Measurements from ENCODE around the gene AFF1.
A peak's percentile ranks its signal among the peaks of the same experiment; 100 is the strongest.

Gene AFF1

DNA sequence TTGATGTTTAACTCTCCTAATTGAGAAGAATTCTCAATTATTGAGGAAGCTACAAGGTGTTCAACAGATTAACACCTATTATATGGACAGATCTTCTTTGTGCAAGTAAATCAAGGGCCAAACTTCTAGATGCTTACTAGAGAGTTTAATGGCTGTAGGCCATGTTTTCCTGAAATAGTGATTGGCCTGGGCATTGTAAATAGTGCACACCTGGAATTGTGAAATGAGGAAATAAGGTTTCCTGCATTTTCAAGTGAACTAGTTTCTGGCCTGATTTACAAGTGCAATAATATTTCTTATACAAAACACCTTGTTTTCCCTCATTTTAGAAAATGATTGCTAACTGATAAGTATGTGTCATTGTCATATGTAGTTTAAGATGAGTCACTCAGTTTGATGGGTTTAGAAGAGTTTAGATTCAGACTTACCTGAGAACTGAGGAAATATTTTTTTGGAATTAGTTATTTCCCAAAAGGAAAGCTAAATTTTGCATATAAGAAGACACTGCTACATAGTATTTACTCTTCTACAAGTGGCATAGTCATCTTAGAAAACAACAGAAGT lies 21.2 kb downstream of the AFF1 start:
- Mint-ChIP-seq H3K27me3 (no peaks in the 10 kb centered on the region), H3K27ac (no peak overlapping the region), H3K36me3 (peaks cover 34% of the 10 kb centered on the region), H3K4me3 (no peak overlapping the region), H3K4me1 (peaks cover 6% of the 10 kb centered on the region), H3K9me3 (no peaks in the 10 kb centered on the region)
- CTCF ChIA-PET, result interaction anchor here (0.7 kb wide), 1 partner anchor 137 kb away, joined by 3 read pairs; no protein-coding TSS in a partner anchor
- DNase-seq, result no peak

DNA sequence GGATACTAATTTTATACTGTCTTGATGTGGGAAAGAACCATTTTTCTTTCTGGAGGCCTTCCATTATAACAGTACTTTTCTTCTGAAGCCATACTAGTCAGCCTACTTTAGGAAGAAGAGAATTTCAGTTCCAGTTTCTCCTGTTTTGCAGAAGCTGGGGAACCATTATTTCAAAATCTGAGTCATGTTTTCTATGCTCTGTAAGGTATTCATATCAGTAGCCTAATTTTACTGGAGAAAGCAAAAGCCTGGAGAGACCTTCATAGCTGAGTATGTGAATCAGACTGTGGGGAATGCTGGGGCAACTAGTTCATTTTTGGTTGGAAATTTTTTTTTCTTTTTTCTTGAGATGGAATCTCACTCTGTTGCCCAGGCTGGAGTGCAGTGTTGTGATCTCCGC lies 22.4 kb downstream of the AFF1 start:
- CTCF ChIA-PET, result no interaction called here
- Mint-ChIP-seq H3K36me3 (peaks cover 31% of the 10 kb centered on the region), H3K27me3 (no peaks in the 10 kb centered on the region), H3K9me3 (no peaks in the 10 kb centered on the region), H3K27ac (peak overlapping the region; percentile 5), H3K4me1 (peaks cover 14% of the 10 kb centered on the region), H3K4me3 (no peak overlapping the region)
- DNase-seq, result no peak

DNA sequence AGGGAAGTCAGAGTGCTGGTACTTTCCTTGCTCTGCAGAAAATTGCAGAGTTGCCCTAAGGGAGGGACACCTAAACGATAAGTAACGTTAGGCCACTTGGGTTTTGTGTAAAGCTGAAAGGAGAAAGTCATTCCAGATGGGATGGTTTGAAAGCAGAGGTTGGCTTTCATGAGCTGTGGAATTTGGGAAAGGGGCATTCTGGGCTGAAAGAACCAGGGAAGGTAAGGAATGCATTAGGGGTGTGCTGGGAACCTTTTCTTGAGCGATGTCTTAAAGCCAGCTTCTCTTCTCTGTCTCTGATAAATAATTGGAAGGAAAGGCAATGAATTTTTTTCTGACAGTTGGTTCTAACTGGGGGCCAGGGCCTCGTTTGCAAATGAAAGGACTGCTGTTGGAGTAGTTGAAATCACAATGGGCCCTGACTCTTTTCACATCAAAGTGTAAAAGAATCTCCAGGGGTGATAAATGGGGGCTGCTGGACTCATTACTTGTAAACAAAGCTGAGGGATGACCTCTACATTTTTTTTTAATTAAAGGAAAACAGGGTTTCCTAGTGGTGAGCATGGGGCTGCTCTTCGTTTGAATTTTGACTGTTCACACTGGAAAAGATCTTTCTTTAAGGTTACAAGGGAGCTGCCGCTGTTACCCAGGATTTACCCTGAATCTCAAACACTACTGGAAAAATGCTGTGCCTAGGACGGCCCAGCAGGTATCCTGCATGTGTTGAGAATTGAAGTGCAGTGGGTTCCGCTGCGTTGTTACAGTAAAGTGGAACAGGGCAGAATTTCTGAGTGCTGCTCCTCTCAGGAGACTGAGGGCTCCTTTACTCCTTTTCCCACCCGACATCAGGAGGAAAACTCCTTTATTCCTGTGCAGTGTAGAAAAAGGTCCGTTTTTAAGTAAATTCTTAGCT lies 25.0 kb downstream of the AFF1 start:
- peaks cover 31% of the 10 kb centered on the region for H3K36me3 Mint-ChIP-seq
- H3K27me3 Mint-ChIP-seq, result no peaks in the 10 kb centered on the region
- peaks cover 16% of the 10 kb centered on the region for H3K4me1 Mint-ChIP-seq
- no peak overlapping the region for H3K4me3 Mint-ChIP-seq
- no peak overlapping the region for H3K27ac Mint-ChIP-seq
- CTCF ChIA-PET, result interaction anchor here (1.3 to 1.6 kb wide), 4 partner anchors 22 to 49 kb away, joined by 4 to 7 read pairs (median 4); partner anchors contain the start of gene AFF1
- no peaks in the 10 kb centered on the region for H3K9me3 Mint-ChIP-seq
- no peak for DNase-seq

DNA sequence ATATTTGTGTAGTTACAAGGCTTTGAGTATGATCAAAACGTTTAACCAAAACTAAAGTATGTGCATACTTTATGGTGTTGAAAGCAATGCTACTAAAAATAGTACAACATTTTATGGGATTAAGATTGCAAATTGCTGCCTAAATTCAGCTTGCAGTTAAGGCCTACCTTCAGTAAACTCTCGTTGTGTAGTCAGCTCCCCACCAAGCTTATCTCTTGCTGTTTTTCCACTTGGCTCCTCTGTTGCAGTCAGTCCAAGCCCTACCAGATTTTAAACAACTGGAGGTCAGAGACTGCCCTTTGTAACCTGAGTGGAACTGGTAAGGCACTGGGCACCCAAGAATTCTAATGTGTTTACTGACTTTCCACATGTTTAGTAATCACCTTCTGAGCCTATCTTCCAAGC lies 25.7 kb downstream of the AFF1 start:
- no peak overlapping the region for H3K4me3 Mint-ChIP-seq

DNA sequence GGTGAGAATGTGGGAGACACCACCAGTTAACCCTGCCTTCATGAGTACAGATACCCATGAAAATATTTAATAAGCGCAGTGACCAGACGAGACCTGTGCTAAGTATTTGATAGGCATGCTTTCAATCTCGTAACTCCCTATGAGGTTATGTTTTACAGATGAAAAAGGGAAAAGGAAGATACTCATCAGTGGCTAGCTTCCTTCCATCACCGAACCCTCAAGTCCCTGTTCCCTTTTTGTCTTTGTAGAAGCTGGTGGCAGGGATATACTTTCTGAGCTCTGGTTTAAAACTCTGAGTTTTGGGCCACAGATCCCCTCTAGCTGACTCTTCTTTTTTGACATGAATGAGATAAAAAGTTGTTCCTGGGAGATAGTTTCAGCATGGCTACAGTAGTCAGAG lies 26.3 kb downstream of the AFF1 start:
- Mint-ChIP-seq H3K4me1 (peaks cover 16% of the 10 kb centered on the region), H3K27ac (no peak overlapping the region), H3K4me3 (no peak overlapping the region), H3K27me3 (no peaks in the 10 kb centered on the region), H3K9me3 (no peaks in the 10 kb centered on the region), H3K36me3 (peaks cover 24% of the 10 kb centered on the region)
- CTCF ChIA-PET, result interaction anchor here (1.3 to 1.6 kb wide), 5 partner anchors 23 to 48 kb away, joined by 3 to 7 read pairs (median 4); partner anchors contain the start of gene AFF1
- DNase-seq, result no peak

More for the DNA sequence above, 25.7 kb downstream of the AFF1 start:
- Mint-ChIP-seq H3K4me1 (peaks cover 16% of the 10 kb centered on the region), H3K27me3 (no peaks in the 10 kb centered on the region), H3K9me3 (no peaks in the 10 kb centered on the region), H3K36me3 (peaks cover 26% of the 10 kb centered on the region), H3K27ac (no peak overlapping the region)
- DNase-seq, result no peak
- CTCF ChIA-PET, result interaction anchor here (1.3 to 1.6 kb wide), 5 partner anchors 22 to 49 kb away, joined by 3 to 7 read pairs (median 4); partner anchors contain the start of gene AFF1

DNA sequence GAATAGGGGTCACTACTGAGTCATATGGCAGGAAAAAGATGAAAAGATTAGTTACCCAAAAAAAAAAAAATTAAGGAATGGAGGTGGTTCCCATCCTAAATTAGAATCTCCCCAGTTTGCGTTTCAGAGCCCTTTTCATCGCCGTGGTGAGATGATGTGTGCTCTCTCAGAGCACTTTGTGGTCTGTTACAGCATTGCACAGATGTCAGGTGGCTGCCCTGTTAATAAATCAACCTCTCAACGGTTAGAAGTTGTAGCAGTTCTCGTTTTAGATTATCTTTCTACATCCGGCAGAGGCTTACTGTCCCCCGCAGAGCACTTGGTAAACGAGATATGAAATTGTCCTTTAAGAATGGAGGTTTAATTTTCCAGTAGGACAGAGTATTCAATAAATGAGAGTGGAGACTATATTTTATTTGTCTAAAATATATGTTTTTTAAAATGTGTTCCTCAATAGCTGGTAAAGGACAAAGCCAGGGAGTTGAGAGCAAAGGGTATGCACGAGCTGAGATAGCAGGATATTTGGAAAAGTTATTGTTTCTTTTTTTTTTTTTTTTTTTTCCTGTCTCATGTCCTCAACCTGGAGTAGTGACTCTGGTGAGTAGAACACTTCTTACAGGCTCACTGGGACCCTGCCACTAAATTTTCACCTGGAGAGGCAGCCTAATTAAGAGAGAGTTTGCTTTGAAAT lies 26.9 kb downstream of the AFF1 start:
- peak; percentile 21 for DNase-seq
- Mint-ChIP-seq H3K9me3 (no peaks in the 10 kb centered on the region), H3K36me3 (peaks cover 20% of the 10 kb centered on the region), H3K4me3 (no peak overlapping the region), H3K27me3 (no peaks in the 10 kb centered on the region), H3K4me1 (peaks cover 16% of the 10 kb centered on the region), H3K27ac (no peak overlapping the region)
- CTCF ChIA-PET, result interaction anchor here (1.4 to 1.6 kb wide), 3 partner anchors 26 to 48 kb away, joined by 3 to 7 read pairs (median 4); partner anchors contain the start of gene AFF1

DNA sequence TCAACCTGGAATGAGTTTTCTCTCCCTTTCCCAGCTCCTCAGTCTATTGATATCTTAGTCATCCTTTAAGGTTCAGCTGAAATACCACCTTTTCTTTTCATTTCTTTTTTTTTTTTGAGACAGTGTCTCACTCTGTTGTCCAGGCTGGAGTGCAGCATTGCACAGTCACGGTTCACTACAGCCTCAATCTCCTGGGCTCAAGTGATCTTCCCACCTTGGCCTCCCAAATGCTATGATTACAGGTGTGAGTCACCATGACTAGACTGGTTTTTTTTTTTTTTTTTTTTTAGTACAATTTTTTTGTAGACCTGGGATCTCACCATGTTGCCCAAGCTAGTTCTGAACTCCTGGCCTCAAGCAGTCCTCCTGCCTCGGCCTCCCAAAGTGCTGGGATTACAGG lies 28.9 kb downstream of the AFF1 start:
- H3K27ac Mint-ChIP-seq, result no peak overlapping the region
- peaks cover 13% of the 10 kb centered on the region for H3K4me1 Mint-ChIP-seq
- peaks cover 15% of the 10 kb centered on the region for H3K36me3 Mint-ChIP-seq
- H3K27me3 Mint-ChIP-seq, result no peaks in the 10 kb centered on the region
- CTCF ChIA-PET, result interaction anchor here (1.1 kb wide), 1 partner anchor 41 kb away, joined by 4 read pairs; no protein-coding TSS in a partner anchor
- no peak for DNase-seq
- H3K4me3 Mint-ChIP-seq, result no peak overlapping the region
- H3K9me3 Mint-ChIP-seq, result no peaks in the 10 kb centered on the region

DNA sequence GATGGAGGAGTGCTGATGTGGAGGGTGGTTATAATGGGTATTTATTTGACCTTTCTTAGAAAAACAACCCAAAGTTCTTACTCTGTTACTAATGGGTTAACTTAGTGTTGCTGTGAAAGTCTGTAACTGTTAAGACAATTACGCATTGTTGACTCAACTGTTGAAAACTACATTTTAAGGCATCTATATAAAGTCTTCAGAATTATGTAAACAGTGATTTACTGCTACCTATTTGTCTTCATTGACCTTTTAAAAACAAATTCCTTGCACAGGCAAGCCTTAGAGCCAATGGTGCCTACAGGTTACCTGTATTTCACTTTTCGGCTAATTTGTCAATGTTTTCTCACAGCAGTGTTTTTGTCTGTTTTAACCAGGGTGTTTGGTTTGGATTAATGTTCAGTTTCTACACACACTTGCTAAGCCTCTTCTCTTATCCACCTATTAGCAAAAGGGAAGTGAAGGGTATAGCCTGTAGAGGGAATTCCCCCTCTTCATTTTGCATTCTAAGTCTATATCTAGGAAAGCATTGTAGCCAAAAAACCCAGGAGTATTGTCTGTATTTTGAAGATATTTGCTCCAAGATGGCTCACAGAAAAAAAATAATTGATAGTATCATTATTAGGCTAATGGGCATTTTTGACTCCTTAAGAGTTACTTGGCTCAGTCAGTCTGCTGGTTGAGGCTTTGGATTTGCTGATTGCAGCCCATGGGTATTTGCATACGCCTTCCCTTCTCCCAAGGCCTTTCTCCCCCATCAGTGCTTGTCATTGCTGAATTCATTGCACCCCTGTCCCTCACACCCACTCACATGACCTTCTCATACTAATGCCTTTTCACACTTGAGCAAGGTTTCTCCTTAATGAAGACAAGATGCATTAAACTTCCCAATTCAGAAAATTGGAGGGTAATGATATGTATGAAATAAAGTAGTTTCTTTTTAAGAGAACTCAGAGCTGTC lies 30.5 kb downstream of the AFF1 start:
- H3K9me3 Mint-ChIP-seq, result no peaks in the 10 kb centered on the region

DNA sequence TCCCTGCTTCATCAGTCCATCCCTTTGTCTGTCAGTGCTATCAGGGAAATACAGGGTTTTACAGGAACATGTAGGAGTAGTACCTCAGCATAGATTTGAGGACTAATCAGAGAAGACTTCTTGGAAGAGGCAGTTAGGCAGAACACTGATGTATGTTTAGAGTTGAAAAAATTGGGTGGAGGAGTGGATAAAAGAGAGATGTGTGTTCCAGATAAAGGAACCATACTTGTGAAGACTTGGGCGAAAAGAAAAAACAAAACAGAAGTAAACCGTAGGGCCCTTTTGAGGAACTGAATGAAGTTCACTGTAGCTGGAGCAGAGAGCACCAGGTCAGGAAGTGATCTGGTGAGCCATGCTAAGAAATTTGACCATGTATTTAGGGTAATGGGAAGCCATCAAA lies 32.3 kb downstream of the AFF1 start:
- Mint-ChIP-seq H3K9me3 (no peaks in the 10 kb centered on the region), H3K4me1 (peaks cover 2% of the 10 kb centered on the region), H3K27ac (no peak overlapping the region), H3K4me3 (no peak overlapping the region), H3K27me3 (no peaks in the 10 kb centered on the region), H3K36me3 (peaks cover 3% of the 10 kb centered on the region)
- CTCF ChIA-PET, result no interaction called here
- DNase-seq, result no peak

More for the DNA sequence above, 30.5 kb downstream of the AFF1 start:
- H3K4me3 Mint-ChIP-seq, result no peak overlapping the region
- H3K4me1 Mint-ChIP-seq, result peaks cover 13% of the 10 kb centered on the region
- CTCF ChIA-PET, result no interaction called here
- H3K36me3 Mint-ChIP-seq, result peaks cover 6% of the 10 kb centered on the region
- no peak for DNase-seq
- no peak overlapping the region for H3K27ac Mint-ChIP-seq
- H3K27me3 Mint-ChIP-seq, result no peaks in the 10 kb centered on the region

DNA sequence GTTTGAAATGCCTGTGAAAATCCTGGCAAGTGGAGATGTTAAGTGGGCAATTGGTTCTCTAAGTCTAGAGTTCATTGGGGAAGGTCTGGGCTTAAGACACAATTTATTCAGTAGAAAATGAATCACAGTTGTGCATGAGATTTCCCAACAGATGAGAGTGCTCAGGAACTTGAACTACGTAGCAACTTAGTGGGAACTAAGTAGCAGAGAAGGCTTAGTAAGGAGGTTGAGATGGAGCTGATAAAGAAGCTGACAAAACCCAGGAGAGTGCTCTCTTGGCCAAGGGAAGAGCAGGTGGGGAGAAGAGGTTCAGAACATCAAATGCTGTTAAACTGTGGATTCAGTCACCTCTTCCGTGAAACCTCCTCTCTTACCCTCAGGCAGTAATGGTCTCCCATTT lies 33.0 kb downstream of the AFF1 start:
- H3K27ac Mint-ChIP-seq, result no peak overlapping the region
- no peaks in the 10 kb centered on the region for H3K9me3 Mint-ChIP-seq
- DNase-seq, result no peak
- no peaks in the 10 kb centered on the region for H3K27me3 Mint-ChIP-seq
- CTCF ChIA-PET, result interaction anchor here (1.5 kb wide), 1 partner anchor 29 kb away, joined by 3 read pairs; no protein-coding TSS in a partner anchor
- no peak overlapping the region for H3K4me3 Mint-ChIP-seq
- peaks cover 3% of the 10 kb centered on the region for H3K36me3 Mint-ChIP-seq
- H3K4me1 Mint-ChIP-seq, result no peaks in the 10 kb centered on the region

DNA sequence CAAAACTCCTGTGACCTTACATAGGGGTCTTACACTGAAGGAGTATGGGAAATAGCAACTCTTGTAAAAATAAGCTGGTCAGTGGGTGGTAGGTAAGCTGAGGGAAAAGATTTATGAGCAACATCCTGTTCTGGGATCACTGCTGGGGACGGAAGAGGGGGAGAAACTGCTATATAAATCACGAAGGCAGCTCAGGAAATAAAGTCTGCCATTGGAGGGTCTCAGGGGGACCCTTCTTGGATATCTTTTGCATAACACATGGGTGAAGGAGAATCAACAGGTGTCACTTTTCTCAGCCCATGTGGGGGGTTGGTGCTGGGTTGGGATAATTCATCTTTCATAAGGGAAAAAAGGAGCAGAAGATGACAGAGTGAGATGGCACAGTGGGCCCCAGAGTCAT lies 33.7 kb downstream of the AFF1 start:
- peaks cover under 1% of the 10 kb centered on the region for H3K4me1 Mint-ChIP-seq
- CTCF ChIA-PET, result interaction anchor here (1.5 kb wide), 1 partner anchor 30 kb away, joined by 3 read pairs; no protein-coding TSS in a partner anchor
- DNase-seq, result no peak
- no peaks in the 10 kb centered on the region for H3K27me3 Mint-ChIP-seq
- no peak overlapping the region for H3K27ac Mint-ChIP-seq
- H3K4me3 Mint-ChIP-seq, result no peak overlapping the region
- H3K9me3 Mint-ChIP-seq, result no peaks in the 10 kb centered on the region
- H3K36me3 Mint-ChIP-seq, result peaks cover 3% of the 10 kb centered on the region

DNA sequence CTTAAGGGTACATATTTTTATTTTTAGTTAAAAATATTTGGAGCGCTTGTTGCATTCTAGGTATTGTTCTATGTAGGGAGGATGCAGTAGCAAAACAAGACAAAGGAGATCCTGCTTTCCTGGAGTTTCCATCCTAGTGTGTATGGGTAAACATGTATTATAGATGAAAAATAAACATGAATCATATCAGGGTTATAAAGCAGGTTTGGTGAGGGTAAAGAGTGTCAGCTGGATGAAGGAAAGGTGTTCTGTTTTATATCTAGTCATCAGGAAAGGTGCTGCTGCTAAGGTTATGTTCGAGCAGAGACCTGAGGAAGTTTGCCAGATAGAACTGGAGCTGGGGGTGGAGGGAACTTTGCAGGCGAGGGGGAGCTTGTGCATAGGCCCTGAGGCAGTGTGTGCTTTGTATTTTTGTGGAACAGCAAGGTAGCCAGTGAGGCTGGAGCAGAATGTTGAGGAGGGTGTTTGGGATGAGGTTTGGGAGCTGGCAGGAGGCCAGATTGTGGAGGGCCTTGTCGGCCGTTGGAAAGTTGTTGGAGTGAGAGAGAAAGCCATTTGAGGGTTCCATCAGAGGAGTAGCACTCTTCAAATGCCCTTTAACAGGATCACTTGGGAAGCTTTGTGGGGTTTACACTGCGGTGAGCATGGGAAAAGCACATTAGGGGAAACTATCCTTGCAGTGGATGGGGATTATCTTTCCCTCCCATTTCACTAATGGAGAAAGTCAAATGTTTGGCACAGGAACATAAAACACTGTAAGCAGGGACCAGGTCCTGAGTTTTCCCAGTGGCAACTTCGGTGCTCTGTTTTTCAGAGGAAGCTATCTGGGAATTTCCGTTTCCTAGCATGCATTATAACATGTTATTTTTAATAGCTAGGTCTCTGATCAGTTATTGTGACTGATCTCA lies 35.9 kb downstream of the AFF1 start:
- Mint-ChIP-seq H3K4me1 (peaks cover 12% of the 10 kb centered on the region), H3K9me3 (no peaks in the 10 kb centered on the region), H3K27ac (no peak overlapping the region), H3K36me3 (peaks cover 3% of the 10 kb centered on the region), H3K4me3 (no peak overlapping the region), H3K27me3 (no peaks in the 10 kb centered on the region)
- no peak for DNase-seq
- CTCF ChIA-PET, result interaction anchor here (1.7 kb wide), 1 partner anchor 36 kb away, joined by 3 read pairs; the partner anchor contains the start of gene AFF1
